Measurements from ENCODE around the gene TMIE.

TMIE gene

GRCh38 chr3:46705022-46705530 lies 3.9 kb downstream of the TMIE start:
- TF ChIP-seq CTCF (IDR thresholded peaks at IDR 0.05; ENCODE audit: borderline replicate concordance, insufficient read depth, low read depth, low read length) = peak; percentile 93
- no peak overlapping the region for H3K4me3 ChIP-seq (ENCODE audit: low read depth, low read length)

- no peak for TF ChIP-seq CTCF (IDR thresholded peaks at IDR 0.05; ENCODE audit: borderline replicate concordance, insufficient read depth, low read depth, low read length)
- H3K4me3 ChIP-seq (ENCODE audit: low read depth, low read length) = no peak overlapping the region
Measured at GRCh38 chr3:46705751-46706552, 4.8 kb downstream of the TMIE start.

GRCh38 chr3:46706771-46707582 lies 5.8 kb downstream of the TMIE start:
- no peak overlapping the region for H3K4me3 ChIP-seq (ENCODE audit: low read depth, low read length)
- no peak for TF ChIP-seq CTCF (IDR thresholded peaks at IDR 0.05; ENCODE audit: borderline replicate concordance, insufficient read depth, low read depth, low read length)

- TF ChIP-seq CTCF (IDR thresholded peaks at IDR 0.05; ENCODE audit: borderline replicate concordance, insufficient read depth, low read depth, low read length) = no peak
- no peak overlapping the region for H3K4me3 ChIP-seq (ENCODE audit: low read depth, low read length)
Measured at GRCh38 chr3:46707601-46708011, 6.4 kb downstream of the TMIE start.

GRCh38 chr3:46708401-46709156 lies 7.4 kb downstream of the TMIE start:
- no peak overlapping the region for H3K4me3 ChIP-seq (ENCODE audit: low read depth, low read length)
- TF ChIP-seq CTCF (IDR thresholded peaks at IDR 0.05; ENCODE audit: borderline replicate concordance, insufficient read depth, low read depth, low read length) = no peak

GRCh38 chr3:46709157-46709654 lies 8.0 kb downstream of the TMIE start:
- no peak for TF ChIP-seq CTCF (IDR thresholded peaks at IDR 0.05; ENCODE audit: borderline replicate concordance, insufficient read depth, low read depth, low read length)
- no peak overlapping the region for H3K4me3 ChIP-seq (ENCODE audit: low read depth, low read length)
